NCI-H2227 (cell line): Measurements from ENCODE around the gene ITGBL1.

Experiments used
- DNase-seq: peaks from one replicate; lab custom pipeline; 2025; ENCODE audit not compliant: unreplicated experiment; lab: John Stamatoyannopoulos, UW

ITGBL1 gene

GRCh38 chr13:101691341-101691860 is 238.9 kb downstream of the ITGBL1 start:
- DNase-seq = peak; percentile 46

GRCh38 chr13:101695870-101696516 is 243.5 kb downstream of the ITGBL1 start:
- DNase-seq = no peak

GRCh38 chr13:101697745-101698144 is 245.3 kb downstream of the ITGBL1 start:
- peak; percentile 1 for DNase-seq

GRCh38 chr13:101698400-101698799 is 245.9 kb downstream of the ITGBL1 start:
- no peak for DNase-seq

GRCh38 chr13:101700598-101700997 is 248.1 kb downstream of the ITGBL1 start:
- DNase-seq = no peak

- no peak for DNase-seq
Observed at GRCh38 chr13:101703081-101703480, 250.6 kb downstream of the ITGBL1 start.

GRCh38 chr13:101703838-101704237 is 251.4 kb downstream of the ITGBL1 start:
- no peak for DNase-seq

- DNase-seq = no peak
Observed at GRCh38 chr13:101706651-101707050, 254.2 kb downstream of the ITGBL1 start.

GRCh38 chr13:101707659-101708058 is 255.2 kb downstream of the ITGBL1 start:
- no peak for DNase-seq

- DNase-seq = no peak
Observed at GRCh38 chr13:101708115-101708514, 255.6 kb downstream of the ITGBL1 start.

GRCh38 chr13:101709952-101710351 is 257.5 kb downstream of the ITGBL1 start:
- DNase-seq = no peak

GRCh38 chr13:101711307-101712025 is 259.0 kb downstream of the ITGBL1 start:
- no peak for DNase-seq

GRCh38 chr13:101712026-101712348 is 259.5 kb downstream of the ITGBL1 start:
- no peak for DNase-seq

- peak; percentile 75 for DNase-seq
Observed at GRCh38 chr13:101714195-101714594, 261.7 kb downstream of the ITGBL1 start.

GRCh38 chr13:101717353-101717752 is 264.9 kb downstream of the ITGBL1 start:
- no peak for DNase-seq

GRCh38 chr13:101718496-101718895 is 266.0 kb downstream of the ITGBL1 start:
- no peak for DNase-seq

- no peak for DNase-seq
Observed at GRCh38 chr13:101726681-101727080, 274.2 kb downstream of the ITGBL1 start.

GRCh38 chr13:101727118-101727517 is 274.6 kb downstream of the ITGBL1 start:
- DNase-seq = no peak

- no peak for DNase-seq
Observed at GRCh38 chr13:101728021-101728420, 275.5 kb downstream of the ITGBL1 start.

GRCh38 chr13:101728615-101729014 is 276.1 kb downstream of the ITGBL1 start:
- DNase-seq = no peak

- peak; percentile 44 for DNase-seq
Observed at GRCh38 chr13:101730420-101731000, 278.0 kb downstream of the ITGBL1 start.

GRCh38 chr13:101736566-101736965 is 284.1 kb downstream of the ITGBL1 start:
- DNase-seq = no peak
